ENCODE results near the gene TECPR1.

TECPR1 gene

DNA sequence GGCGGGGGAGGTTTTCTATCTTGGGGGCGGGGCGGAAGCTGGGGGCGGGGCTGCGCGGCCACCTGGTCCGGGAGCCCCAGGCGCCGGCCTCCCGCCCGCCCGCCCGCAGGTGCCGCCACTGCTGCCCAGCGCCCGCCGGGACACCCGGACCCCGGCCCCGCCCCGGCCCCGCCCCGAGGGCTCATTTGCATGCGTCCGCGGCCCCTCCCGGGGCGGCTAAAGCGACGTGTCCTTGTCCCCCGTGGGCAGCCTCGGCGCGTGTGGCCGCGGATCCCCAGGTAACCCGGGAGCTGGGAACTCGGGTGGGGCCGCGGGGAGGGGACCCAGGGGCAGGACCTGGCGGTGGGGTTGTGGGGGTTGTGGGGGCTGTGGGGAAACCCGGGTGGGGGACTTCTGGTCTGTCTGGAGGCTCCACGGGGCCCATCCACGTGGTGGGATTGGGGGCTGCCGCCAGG is 40.8 kb downstream of the TECPR1 start, which contains the start of gene BHLHA15:
Gene BHLHA15, plus strand, starts transcription at position 219 of the 455 bp plus-strand sequence. CDS start 871 bp downstream, outside the sequence.
- DNase-seq (ENCODE audit: low read depth) = no peak

DNA sequence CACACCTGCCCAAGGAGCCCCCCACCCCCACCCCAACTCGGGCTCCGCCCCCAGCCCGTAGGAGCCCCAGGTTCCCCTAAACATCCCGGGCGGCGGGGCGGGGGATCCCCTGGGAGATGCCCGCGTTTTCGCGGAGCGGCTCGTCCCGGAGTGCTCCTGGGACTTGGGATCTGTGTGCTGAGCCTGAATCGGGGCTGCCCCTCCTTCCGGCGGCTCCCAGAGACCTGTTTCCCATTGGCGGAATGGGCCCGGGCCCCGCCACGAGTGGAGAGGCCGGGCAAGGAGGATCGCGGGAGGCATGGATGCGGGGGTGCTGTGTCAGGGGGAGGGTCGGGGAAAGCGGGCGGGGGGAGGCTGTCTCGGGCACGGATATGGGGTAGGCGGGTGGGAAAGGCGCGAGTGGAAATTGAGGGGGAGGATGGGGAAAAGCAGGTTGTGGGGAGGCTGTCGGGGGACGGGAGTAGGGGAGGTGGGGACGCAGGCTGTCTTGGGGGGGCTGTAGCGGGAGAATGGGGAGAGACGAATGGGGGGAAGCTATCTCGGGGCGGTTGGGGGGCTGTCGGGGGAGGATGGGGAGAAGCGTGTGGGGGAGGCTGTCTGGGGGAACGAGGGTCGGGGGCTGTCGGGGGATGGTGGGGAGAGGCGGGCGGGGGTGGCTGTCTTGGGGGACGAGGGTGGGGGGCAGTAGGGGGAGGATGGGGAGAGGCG is 41.4 kb downstream of the TECPR1 start:
- no peak for DNase-seq (ENCODE audit: low read depth)

DNA sequence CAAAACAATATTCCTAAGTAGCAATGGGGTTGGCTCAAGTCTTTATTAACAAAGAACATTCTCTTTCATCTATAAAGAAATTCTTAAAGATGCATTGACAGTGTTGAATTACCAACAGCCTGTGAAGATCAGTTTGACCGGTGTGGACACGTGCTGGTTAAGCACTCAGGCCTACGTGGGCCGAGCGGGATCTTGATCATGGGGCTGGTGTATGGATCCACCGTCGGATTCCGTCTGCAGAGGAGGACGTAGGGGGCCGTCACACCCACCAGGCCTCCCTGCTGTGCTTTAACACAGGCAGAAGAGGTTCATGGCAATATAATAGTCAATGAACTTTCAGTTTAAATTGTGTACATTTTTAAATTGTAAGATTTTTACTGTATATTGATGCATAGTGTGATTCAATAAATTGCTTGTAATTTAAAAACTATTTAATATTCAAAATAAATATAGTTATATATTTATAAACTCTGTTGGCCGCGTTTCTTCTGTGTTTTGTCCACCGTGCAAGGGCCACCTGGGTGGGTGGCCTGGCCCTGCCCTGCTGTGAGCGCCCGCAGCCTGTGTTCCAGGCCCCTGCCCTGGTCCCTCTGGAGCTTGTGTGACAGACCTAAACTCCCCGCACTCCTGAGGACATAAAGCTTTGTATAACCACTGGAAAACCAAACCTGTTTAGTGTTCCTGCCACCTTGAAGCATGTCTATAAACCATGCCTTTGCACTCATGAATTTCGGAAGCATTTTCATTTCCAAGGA is 42.7 kb downstream of the TECPR1 start:
- no peak for DNase-seq (ENCODE audit: low read depth)

GRCh38 chr7:98206451-98207330 is 45.3 kb downstream of the TECPR1 start:
- no peak for DNase-seq (ENCODE audit: low read depth)

DNA sequence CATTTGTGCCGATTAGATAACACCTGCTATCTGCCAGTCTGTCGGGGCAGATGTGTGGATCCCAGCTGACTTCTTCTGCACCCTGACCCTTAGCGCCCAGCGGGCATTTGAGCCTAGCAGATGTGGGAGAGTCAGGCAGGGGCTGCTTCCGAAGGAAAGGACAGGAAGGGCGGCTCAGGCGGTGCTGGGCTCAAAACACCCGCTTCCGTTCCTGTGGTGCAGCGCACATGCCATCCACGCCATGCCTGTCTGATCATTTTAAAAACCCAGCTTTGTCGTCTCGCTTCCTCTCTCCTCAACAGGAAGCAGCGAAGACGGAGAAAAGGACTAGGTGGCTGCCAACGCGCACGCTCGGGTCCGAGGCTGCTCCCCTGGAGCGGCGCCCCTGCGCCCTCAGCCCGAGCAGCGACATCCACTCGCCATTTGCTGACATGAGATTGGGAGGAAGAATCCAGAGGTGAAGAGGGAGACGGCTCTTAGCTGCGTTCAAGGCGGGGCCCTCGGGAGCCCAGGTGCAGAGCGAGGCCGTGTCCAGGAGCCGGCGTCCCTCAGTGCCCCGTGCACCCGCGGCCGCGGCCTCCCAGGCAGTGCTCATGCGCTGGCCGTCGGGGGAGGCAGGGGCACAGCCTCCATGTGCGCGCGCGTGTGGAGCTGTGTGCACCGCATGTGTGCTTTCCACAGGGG is 46.7 kb downstream of the TECPR1 start:
- DNase-seq (ENCODE audit: low read depth) = no peak

DNA sequence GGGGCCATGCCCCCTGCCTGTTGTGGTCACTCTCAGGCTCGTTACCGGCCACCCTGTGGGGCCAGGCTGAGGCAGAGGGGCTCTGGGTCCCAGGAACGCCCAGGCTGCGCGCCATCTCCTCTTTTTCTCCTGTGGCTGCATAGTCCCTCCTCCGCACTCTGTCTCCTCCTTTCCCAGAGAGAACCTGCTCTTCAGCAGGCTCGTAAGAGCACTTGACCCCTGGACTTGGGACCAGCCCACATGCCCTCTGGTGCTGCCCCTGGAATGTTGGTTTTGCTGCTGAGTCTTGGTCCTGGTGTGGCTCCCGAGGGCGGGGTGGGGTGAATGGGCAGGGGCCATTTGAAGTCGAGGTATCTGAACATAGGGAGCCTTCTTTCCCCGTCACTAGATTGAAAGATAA is 47.4 kb downstream of the TECPR1 start:
- no peak for DNase-seq (ENCODE audit: low read depth)

DNA sequence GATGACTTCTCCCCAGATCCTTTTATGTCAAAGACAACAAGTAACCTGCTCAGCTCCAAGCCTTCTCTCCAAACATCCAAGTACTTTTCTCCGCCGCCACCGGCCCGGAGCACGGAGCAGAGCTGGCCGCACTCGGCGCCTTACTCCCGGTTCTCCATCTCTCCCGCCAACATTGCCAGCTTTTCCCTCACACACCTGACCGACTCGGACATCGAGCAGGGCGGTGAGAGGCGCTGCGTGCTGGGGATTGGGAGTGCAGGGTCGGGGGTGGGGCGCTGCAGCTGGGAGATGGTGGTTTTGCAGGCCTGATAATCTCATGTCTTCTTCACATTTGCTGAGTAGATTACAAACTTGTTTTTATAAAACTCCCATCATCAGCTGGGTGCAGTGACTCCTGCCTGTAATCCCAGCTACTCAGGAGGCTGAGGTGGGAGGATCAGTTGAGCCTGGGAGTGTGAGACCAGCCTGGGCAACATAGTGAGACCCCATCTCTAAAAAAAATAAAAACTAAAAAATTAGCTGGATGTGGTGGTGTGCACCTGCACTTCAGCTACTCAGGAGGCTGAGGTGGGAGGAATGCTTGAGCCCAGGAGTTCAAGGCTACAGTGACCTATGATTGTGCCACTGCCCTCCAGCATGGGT is 47.9 kb downstream of the TECPR1 start:
- DNase-seq (ENCODE audit: low read depth) = no peak

DNA sequence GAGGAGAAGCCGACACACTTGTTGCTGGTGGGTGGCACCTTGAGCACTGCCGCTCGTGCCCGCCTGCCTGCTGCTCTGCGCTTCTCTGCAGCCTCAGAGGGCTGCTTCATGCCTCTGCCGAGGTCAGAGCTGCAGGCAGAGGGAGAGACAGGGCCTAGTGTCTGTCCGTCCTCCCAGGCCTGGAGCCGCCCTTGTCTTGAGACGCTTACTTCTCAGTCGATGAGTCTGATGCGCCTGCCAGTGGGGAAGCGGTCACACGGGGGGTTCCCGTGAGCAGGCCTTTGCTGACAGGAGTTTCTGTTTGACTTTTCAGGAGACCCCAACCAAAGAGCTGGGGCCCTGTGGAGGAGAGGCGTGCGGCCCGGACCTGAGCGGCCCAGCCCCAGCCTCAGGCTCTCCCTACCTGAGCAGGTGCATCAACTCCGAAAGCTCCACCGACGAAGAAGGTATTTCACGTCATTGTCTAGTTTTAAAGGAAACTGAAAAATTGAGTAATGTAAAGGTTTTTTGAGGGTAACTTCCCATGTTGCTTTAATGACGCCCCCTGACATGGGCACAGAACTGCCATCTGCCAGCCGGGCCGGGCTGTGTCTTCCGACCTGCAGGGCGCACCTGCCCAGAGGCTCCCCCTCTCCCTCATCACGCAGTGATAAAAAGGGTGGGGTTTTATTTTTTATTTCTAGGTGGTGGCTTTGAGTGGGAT is 48.6 kb downstream of the TECPR1 start:
- no peak for DNase-seq (ENCODE audit: low read depth)

GRCh38 chr7:98202367-98203195 is 49.5 kb downstream of the TECPR1 start:
- peak; percentile 35 for DNase-seq (ENCODE audit: low read depth)

- no peak for DNase-seq (ENCODE audit: low read depth)
Measured at GRCh38 chr7:98200364-98200763, 51.7 kb downstream of the TECPR1 start.

- no peak for DNase-seq (ENCODE audit: low read depth)
Measured at GRCh38 chr7:98199131-98199530, 52.9 kb downstream of the TECPR1 start.

DNA sequence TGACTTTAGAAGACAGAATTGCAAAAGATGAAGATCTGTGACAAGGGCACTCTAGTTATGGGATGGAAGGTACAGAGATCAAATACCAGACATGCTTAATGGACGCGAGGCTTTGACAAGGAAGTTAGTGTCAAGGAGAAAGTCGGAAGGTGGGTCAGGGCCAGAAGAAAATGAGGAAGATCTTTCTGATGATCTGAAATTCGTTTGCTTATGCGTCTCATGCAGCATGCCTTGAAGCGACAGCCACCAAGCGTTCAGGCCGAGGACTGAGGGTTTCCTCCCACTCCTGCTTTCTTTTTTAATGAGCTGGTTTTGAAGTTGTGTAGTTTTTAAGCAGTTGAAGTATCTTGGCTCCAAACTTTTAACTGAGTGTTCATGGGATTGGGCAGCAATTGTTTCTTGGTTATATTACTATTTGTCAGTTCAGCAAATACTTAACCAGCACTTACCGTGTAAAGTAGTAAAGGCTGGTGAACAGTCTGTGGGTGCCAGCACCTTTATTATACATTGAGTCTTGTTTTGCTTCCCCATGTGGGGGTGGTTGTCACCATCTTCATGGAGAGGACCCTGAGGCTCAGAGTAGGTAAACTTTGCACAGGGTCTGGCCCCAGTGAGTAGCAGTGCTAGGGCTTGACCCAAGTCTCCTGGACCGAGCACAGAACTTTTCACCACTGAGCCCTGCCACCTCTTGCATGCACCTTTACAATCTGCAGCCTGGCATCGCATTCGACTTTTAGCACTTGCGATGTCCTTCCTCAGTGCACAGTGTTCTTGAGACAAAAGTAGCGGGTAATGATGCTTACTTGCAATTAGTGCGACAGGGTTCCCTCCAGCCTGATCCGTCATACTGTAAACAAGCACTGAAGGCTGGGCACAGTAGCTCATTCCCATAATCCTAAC is 55.1 kb downstream of the TECPR1 start:
- no peak for DNase-seq (ENCODE audit: low read depth)

DNA sequence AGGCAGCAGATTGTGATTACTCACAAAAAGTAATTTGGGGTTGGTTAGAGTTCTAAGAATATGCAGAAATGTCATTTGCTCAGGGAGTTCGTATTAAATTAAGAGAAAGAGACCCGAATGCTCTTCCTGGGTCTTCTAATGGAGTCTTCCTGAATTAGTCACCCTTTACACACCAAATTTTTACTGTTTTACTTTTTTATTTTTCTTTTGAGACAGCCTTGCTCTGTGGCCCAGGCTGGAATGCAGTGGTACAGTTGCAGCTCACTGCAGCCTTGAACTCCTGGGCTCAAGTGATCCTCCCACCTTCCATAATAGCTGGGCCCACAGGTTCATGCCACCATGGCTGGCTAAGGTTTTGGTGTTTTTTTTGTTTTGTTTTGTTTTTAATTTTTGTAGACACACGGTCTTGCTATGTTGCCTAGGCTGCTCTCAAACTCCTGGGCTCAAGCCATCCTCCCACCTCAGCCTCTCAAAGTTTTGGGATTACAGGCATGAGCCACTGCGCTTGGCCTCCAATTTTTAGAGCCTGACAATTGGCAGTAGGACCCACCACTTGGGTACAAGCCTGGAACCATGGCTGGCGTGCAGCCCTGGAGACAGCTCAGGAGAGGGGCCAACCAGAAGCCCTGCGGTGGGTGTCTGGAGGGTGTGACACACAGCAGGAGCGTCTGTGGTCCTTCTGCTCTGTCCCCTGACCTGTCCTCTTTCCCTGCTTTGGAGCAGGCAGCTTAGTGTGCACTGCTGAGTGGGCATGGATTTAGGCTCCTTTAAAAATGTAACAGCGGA is 57.2 kb downstream of the TECPR1 start:
- DNase-seq (ENCODE audit: low read depth) = no peak

DNA sequence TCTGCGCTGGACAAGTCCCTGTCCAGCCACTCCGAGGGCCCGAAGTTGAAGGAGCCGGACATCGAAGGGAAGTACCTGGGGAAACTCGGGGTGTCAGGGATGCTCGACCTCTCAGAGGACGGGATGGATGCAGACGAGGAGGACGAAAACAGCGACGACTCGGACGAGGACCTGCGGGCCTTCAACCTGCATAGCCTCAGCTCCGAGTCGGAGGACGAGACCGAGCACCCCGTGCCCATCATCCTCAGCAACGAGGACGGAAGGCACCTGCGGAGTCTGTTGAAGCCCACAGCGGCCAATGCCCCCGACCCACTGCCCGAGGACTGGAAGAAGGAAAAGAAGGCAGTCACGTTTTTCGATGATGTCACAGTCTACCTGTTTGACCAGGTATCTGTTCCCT is 57.8 kb downstream of the TECPR1 start:
- no peak for DNase-seq (ENCODE audit: low read depth)

DNA sequence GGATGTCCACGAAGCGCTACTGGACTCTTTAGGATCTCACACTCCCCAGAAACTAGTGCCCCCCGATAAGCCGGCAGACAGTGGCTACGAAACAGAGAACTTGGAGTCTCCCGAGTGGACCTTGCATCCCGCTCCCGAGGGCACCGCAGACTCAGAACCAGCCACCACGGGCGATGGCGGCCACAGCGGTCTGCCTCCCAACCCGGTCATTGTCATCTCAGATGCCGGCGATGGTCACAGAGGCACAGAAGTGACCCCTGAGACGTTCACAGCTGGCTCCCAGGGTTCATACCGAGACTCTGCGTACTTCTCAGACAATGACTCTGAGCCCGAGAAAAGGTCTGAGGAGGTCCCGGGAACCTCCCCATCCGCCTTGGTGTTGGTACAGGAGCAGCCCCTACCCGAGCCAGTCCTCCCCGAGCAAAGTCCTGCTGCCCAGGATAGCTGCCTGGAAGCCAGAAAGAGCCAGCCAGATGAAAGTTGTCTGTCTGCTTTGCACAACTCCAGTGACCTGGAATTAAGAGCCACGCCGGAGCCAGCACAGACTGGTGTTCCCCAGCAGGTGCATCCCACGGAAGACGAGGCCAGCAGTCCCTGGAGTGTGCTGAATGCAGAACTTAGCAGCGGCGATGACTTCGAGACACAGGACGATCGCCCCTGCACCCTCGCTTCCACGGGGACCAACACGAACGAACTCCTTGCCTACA is 58.4 kb downstream of the TECPR1 start:
- no peak for DNase-seq (ENCODE audit: low read depth)

DNA sequence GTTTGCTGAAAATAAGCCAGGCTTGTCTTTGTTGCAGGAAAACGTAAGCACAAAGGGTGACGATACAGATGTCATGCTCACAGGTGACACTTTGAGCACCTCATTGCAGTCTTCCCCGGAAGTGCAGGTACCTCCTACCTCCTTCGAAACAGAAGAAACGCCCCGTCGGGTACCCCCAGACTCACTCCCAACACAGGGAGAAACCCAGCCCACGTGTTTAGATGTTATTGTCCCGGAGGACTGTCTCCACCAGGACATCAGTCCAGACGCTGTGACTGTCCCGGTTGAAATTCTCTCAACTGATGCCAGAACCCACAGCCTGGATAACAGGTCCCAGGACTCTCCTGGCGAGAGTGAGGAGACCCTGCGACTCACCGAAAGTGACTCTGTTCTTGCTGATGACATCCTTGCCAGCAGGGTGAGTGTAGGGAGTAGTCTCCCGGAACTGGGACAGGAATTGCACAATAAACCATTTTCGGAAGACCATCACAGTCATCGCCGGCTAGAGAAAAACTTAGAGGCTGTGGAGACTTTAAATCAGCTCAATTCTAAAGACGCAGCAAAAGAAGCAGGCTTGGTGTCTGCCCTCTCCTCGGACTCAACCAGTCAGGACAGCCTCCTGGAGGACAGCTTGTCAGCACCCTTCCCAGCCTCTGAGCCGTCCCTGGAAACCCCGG is 59.1 kb downstream of the TECPR1 start:
- no peak for DNase-seq (ENCODE audit: low read depth)

Data from stimulated activated CD8-positive, alpha-beta memory T cell treated with anti-CD3 and anti-CD28 coated beads, Interleukin-7, amount 100 ng/mL, for 24 hours (primary cell).